HEK293 (cell line): ENCODE measurements around the gene CFAP69.
A peak's percentile ranks its signal among the peaks of the same experiment; 100 is the strongest.

ENCODE experiments used
- GLI2 ChIP-seq: fragments of 450-650 bp; formaldehyde crosslinking; IDR thresholded peaks from 2 replicates; pipeline ENCODE4; 2017; ENCODE audit warnings: missing biosample characterization, missing genetic modification characterization, low read depth, borderline replicate concordance
- SALL2 ChIP-seq: fragments of 450-650 bp; formaldehyde crosslinking; IDR thresholded peaks from 2 replicates; pipeline ENCODE4 v1.5.0; 2017; ENCODE audit warnings: missing biosample characterization, mild to moderate bottlenecking, missing genetic modification characterization, borderline replicate concordance
- YY2 ChIP-seq: fragments of 450-650 bp; formaldehyde crosslinking; IDR thresholded peaks from 2 replicates; pipeline ENCODE4 v1.5.1; 2016; ENCODE audit warnings: missing biosample characterization, missing genetic modification characterization
- ZFP37 ChIP-seq: fragments of 450-650 bp; formaldehyde crosslinking; IDR thresholded peaks from 2 replicates; pipeline ENCODE4 v1.5.1; 2016; ENCODE audit warnings: missing biosample characterization, missing genetic modification characterization
- ZIC2 ChIP-seq: fragments of 450-650 bp; formaldehyde crosslinking; IDR thresholded peaks from 2 replicates; pipeline ENCODE4 v1.5.1; 2016; ENCODE audit warnings: missing biosample characterization, missing genetic modification characterization
- ZNF133 ChIP-seq: fragments of 450-650 bp; formaldehyde crosslinking; IDR thresholded peaks from 2 replicates; pipeline ENCODE4 v1.5.1; 2016; ENCODE audit warnings: missing biosample characterization, missing genetic modification characterization
- ZNF140 ChIP-seq: fragments of 450-650 bp; formaldehyde crosslinking; IDR thresholded peaks from 2 replicates; pipeline ENCODE4 v1.5.1; 2016; ENCODE audit warnings: missing biosample characterization, missing genetic modification characterization
- ZNF155 ChIP-seq: fragments of 450-650 bp; formaldehyde crosslinking; IDR thresholded peaks from 2 replicates; pipeline ENCODE4 v1.5.1; 2016; ENCODE audit warnings: missing biosample characterization, missing genetic modification characterization
- ZNF211 ChIP-seq: fragments of 450-650 bp; formaldehyde crosslinking; IDR thresholded peaks from 2 replicates; pipeline ENCODE4 v1.5.1; 2016; ENCODE audit warnings: low read depth, missing biosample characterization, missing genetic modification characterization
- ZNF214 ChIP-seq: fragments of 450-650 bp; formaldehyde crosslinking; IDR thresholded peaks from 2 replicates; pipeline ENCODE4 v1.5.1; 2017; ENCODE audit warnings: missing biosample characterization, mild to moderate bottlenecking, missing genetic modification characterization, borderline replicate concordance
- ZNF24 ChIP-seq: fragments of 450-650 bp; formaldehyde crosslinking; IDR thresholded peaks from 2 replicates; pipeline ENCODE4 v1.5.1; 2016; ENCODE audit warnings: missing biosample characterization, missing genetic modification characterization
- ZNF311 ChIP-seq: fragments of 450-650 bp; formaldehyde crosslinking; IDR thresholded peaks from 2 replicates; pipeline ENCODE4 v1.5.1; 2017; ENCODE audit warnings: missing biosample characterization, missing genetic modification characterization, borderline replicate concordance
- ZNF341 ChIP-seq: fragments of 450-650 bp; formaldehyde crosslinking; IDR thresholded peaks from 2 replicates; pipeline ENCODE4; 2016; ENCODE audit warnings: low read depth, missing biosample characterization, missing genetic modification characterization
- ZNF404 ChIP-seq: fragments of 450-650 bp; formaldehyde crosslinking; IDR thresholded peaks from 2 replicates; pipeline ENCODE4 v1.5.1; 2017; ENCODE audit warnings: missing biosample characterization, missing genetic modification characterization
- ZNF416 ChIP-seq: fragments of 450-650 bp; formaldehyde crosslinking; IDR thresholded peaks from 2 replicates; pipeline ENCODE4 v1.5.1; 2016; ENCODE audit warnings: missing biosample characterization, missing genetic modification characterization
- ZNF501 ChIP-seq: fragments of 450-650 bp; formaldehyde crosslinking; IDR thresholded peaks from 2 replicates; pipeline ENCODE4 v1.5.1; 2016; ENCODE audit warnings: missing biosample characterization, missing genetic modification characterization
- ZNF544 ChIP-seq: fragments of 450-650 bp; formaldehyde crosslinking; IDR thresholded peaks from 2 replicates; pipeline ENCODE4 v1.5.0; 2017; ENCODE audit warnings: missing biosample characterization, missing genetic modification characterization
- ZNF561 ChIP-seq: fragments of 450-650 bp; IDR thresholded peaks from 2 replicates; pipeline ENCODE4 v1.5.1; 2018; ENCODE audit warnings: missing biosample characterization, missing genetic modification characterization, borderline replicate concordance
- ZNF670 ChIP-seq: fragments of 450-650 bp; formaldehyde crosslinking; IDR thresholded peaks from 2 replicates; pipeline ENCODE4 v1.5.1; 2016; ENCODE audit warnings: missing biosample characterization, missing genetic modification characterization, low read depth
- ZNF776 ChIP-seq: fragments of 450-650 bp; formaldehyde crosslinking; IDR thresholded peaks from 2 replicates; pipeline ENCODE4 v1.5.0; 2017; ENCODE audit warnings: missing biosample characterization, missing genetic modification characterization, borderline replicate concordance
- ZNF777 ChIP-seq: fragments of 450-650 bp; formaldehyde crosslinking; IDR thresholded peaks from 2 replicates; pipeline ENCODE4 v1.5.1; 2017; ENCODE audit warnings: missing biosample characterization, missing genetic modification characterization, borderline replicate concordance
- ZSCAN16 ChIP-seq: fragments of 450-650 bp; formaldehyde crosslinking; IDR thresholded peaks from 2 replicates; pipeline ENCODE4 v1.5.1; 2016; ENCODE audit warnings: missing biosample characterization, missing genetic modification characterization
- TF ChIP-seq, protein P1 (sequence below): fragments of 450-650 bp; formaldehyde crosslinking; IDR thresholded peaks from 2 replicates; pipeline ENCODE4 v1.5.1; 2016; ENCODE audit warnings: missing biosample characterization, missing genetic modification characterization
- TF ChIP-seq, protein P2 (sequence below): fragments of 450-650 bp; formaldehyde crosslinking; IDR thresholded peaks from 2 replicates; pipeline ENCODE4 v1.5.1; 2016; ENCODE audit warnings: missing biosample characterization, missing genetic modification characterization
- TF ChIP-seq, protein P3 (sequence below): fragments of 450-650 bp; formaldehyde crosslinking; IDR thresholded peaks from 2 replicates; pipeline ENCODE4 v1.5.1; 2017; ENCODE audit warnings: missing biosample characterization, missing genetic modification characterization
- TF ChIP-seq, protein P4 (sequence below): fragments of 450-650 bp; formaldehyde crosslinking; IDR thresholded peaks from 2 replicates; pipeline ENCODE4 v1.5.1; 2016; ENCODE audit warnings: missing biosample characterization, missing genetic modification characterization, low read depth
- TF ChIP-seq, protein P5 (sequence below): fragments of 450-650 bp; formaldehyde crosslinking; IDR thresholded peaks from 2 replicates; pipeline ENCODE4 v1.5.1; 2016; ENCODE audit warnings: missing biosample characterization, missing genetic modification characterization
- TF ChIP-seq, protein P6 (sequence below): fragments of 450-650 bp; formaldehyde crosslinking; IDR thresholded peaks from 2 replicates; pipeline ENCODE4 v1.5.1; 2016; ENCODE audit warnings: missing biosample characterization, missing genetic modification characterization
- TF ChIP-seq, protein P7 (sequence below): fragments of 450-650 bp; formaldehyde crosslinking; IDR thresholded peaks from 2 replicates; pipeline ENCODE4 v1.5.1; 2016; ENCODE audit warnings: missing biosample characterization, missing genetic modification characterization, borderline replicate concordance

CFAP69 gene

DNA sequence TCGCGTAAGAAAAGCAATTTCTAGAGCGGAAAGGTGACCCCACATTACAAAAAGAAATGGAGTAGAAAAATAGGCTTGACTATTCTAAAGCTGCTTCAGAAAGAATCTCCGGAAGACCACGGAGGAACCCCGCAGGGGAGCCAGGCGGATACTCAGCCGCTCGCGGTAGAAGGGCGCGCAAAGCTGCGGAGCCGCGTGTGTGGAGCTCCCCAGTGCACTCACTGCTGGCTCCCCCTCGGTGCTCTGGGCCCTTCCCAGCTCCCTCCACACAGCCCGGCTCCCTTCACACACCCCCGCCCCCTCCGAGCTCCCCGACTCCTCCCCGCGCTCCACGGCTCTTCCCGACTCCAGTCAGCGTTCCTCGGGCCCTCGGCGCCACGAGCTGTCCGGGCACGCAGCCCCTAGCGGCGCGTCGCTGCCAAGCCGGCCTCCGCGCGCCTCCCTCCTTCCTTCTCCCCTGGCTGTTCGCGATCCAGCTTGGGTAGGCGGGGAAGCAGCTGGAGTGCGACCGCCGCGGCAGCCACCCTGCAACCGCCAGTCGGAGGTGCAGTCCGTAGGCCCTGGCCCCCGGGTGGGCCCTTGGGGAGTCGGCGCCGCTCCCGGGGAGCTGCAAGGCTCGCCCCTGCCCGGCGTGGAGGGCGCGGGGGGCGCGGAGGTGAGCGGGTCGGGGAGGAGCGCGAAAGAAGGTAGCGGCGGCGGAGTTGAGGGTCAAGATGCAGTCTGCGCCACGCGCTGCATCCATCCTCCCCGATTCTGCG is 33.4 kb upstream of the CFAP69 start, which contains the start of gene STEAP2 (continued):
- TF ChIP-seq ZNF777 (tag by site-specific recombination) = no peak
- TF ChIP-seq, protein P1, sequence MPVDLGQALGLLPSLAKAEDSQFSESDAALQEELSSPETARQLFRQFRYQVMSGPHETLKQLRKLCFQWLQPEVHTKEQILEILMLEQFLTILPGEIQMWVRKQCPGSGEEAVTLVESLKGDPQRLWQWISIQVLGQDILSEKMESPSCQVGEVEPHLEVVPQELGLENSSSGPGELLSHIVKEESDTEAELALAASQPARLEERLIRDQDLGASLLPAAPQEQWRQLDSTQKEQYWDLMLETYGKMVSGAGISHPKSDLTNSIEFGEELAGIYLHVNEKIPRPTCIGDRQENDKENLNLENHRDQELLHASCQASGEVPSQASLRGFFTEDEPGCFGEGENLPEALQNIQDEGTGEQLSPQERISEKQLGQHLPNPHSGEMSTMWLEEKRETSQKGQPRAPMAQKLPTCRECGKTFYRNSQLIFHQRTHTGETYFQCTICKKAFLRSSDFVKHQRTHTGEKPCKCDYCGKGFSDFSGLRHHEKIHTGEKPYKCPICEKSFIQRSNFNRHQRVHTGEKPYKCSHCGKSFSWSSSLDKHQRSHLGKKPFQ = no peak
- no peak for TF ChIP-seq ZNF24 (tag by site-specific recombination)
- TF ChIP-seq, protein P2, sequence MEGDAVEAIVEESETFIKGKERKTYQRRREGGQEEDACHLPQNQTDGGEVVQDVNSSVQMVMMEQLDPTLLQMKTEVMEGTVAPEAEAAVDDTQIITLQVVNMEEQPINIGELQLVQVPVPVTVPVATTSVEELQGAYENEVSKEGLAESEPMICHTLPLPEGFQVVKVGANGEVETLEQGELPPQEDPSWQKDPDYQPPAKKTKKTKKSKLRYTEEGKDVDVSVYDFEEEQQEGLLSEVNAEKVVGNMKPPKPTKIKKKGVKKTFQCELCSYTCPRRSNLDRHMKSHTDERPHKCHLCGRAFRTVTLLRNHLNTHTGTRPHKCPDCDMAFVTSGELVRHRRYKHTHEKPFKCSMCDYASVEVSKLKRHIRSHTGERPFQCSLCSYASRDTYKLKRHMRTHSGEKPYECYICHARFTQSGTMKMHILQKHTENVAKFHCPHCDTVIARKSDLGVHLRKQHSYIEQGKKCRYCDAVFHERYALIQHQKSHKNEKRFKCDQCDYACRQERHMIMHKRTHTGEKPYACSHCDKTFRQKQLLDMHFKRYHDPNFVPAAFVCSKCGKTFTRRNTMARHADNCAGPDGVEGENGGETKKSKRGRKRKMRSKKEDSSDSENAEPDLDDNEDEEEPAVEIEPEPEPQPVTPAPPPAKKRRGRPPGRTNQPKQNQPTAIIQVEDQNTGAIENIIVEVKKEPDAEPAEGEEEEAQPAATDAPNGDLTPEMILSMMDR (tag by site-specific recombination) = peak; percentile 95
- peak; percentile 81 for TF ChIP-seq ZIC2 (tag by site-specific recombination)
- TF ChIP-seq, protein P3, sequence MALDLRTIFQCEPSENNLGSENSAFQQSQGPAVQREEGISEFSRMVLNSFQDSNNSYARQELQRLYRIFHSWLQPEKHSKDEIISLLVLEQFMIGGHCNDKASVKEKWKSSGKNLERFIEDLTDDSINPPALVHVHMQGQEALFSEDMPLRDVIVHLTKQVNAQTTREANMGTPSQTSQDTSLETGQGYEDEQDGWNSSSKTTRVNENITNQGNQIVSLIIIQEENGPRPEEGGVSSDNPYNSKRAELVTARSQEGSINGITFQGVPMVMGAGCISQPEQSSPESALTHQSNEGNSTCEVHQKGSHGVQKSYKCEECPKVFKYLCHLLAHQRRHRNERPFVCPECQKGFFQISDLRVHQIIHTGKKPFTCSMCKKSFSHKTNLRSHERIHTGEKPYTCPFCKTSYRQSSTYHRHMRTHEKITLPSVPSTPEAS (tag by site-specific recombination) = no peak
- TF ChIP-seq, protein P4, sequence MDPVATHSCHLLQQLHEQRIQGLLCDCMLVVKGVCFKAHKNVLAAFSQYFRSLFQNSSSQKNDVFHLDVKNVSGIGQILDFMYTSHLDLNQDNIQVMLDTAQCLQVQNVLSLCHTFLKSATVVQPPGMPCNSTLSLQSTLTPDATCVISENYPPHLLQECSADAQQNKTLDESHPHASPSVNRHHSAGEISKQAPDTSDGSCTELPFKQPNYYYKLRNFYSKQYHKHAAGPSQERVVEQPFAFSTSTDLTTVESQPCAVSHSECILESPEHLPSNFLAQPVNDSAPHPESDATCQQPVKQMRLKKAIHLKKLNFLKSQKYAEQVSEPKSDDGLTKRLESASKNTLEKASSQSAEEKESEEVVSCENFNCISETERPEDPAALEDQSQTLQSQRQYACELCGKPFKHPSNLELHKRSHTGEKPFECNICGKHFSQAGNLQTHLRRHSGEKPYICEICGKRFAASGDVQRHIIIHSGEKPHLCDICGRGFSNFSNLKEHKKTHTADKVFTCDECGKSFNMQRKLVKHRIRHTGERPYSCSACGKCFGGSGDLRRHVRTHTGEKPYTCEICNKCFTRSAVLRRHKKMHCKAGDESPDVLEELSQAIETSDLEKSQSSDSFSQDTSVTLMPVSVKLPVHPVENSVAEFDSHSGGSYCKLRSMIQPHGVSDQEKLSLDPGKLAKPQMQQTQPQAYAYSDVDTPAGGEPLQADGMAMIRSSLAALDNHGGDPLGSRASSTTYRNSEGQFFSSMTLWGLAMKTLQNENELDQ (tag by site-specific recombination) = no peak
- TF ChIP-seq YY2 (tag by site-specific recombination) = no peak
- TF ChIP-seq ZNF561 = no peak
- TF ChIP-seq ZNF341 (tag by site-specific recombination) = peak; percentile 99
- TF ChIP-seq ZNF211 (tag by site-specific recombination) = no peak
- no peak for TF ChIP-seq ZNF416
- TF ChIP-seq ZNF501 (tag by site-specific recombination) = peak; percentile 86
- TF ChIP-seq, protein P5, sequence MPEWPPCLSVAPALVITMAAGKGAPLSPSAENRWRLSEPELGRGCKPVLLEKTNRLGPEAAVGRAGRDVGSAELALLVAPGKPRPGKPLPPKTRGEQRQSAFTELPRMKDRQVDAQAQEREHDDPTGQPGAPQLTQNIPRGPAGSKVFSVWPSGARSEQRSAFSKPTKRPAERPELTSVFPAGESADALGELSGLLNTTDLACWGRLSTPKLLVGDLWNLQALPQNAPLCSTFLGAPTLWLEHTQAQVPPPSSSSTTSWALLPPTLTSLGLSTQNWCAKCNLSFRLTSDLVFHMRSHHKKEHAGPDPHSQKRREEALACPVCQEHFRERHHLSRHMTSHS (tag by site-specific recombination) = no peak
- no peak for TF ChIP-seq ZNF776 (tag by site-specific recombination)
- no peak for TF ChIP-seq ZNF133 (tag by site-specific recombination)
- TF ChIP-seq ZSCAN16 = no peak
- TF ChIP-seq ZNF140 (tag by site-specific recombination) = no peak
- TF ChIP-seq SALL2 (tag by site-specific recombination) = no peak
- TF ChIP-seq GLI2 (tag by site-specific recombination) = no peak
- no peak for TF ChIP-seq ZNF544 (tag by site-specific recombination)
- TF ChIP-seq ZNF670 (tag by site-specific recombination) = no peak
- TF ChIP-seq ZNF311 = no peak
- no peak for TF ChIP-seq ZNF155 (tag by site-specific recombination)
- no peak for TF ChIP-seq ZNF214
- TF ChIP-seq ZFP37 (tag by site-specific recombination) = peak; percentile 86
- TF ChIP-seq, protein P6, sequence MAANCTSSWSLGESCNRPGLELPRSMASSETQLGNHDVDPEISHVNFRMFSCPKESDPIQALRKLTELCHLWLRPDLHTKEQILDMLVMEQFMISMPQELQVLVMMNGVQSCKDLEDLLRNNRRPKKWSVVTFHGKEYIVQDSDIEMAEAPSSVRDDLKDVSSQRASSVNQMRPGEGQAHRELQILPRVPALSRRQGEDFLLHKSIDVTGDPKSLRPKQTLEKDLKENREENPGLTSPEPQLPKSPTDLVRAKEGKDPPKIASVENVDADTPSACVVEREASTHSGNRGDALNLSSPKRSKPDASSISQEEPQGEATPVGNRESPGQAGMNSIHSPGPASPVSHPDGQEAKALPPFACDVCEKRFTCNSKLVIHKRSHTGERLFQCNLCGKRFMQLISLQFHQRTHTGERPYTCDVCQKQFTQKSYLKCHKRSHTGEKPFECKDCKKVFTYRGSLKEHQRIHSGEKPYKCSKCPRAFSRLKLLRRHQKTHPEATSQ (tag by site-specific recombination) = 0 out of 2 replicates have a peak, but pooled peaks have one; percentile 35
- TF ChIP-seq, protein P7, sequence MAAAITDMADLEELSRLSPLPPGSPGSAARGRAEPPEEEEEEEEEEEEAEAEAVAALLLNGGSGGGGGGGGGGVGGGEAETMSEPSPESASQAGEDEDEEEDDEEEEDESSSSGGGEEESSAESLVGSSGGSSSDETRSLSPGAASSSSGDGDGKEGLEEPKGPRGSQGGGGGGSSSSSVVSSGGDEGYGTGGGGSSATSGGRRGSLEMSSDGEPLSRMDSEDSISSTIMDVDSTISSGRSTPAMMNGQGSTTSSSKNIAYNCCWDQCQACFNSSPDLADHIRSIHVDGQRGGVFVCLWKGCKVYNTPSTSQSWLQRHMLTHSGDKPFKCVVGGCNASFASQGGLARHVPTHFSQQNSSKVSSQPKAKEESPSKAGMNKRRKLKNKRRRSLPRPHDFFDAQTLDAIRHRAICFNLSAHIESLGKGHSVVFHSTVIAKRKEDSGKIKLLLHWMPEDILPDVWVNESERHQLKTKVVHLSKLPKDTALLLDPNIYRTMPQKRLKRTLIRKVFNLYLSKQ (tag by site-specific recombination) = no peak
- TF ChIP-seq ZNF404 (tag by site-specific recombination) = no peak
